Neural progenitor cell (in vitro differentiated cells): ENCODE measurements around the gene RASA4B. TPM values are rescaled to one million over a fixed set of nuclear protein-coding genes. Genes with fewer than 3 reads are reported as not detected.
"Not testable (repeated sequence)": the region's sequence is repeated elsewhere in the genome, so short reads cannot be mapped to it uniquely, and the experiment has no call there.

ENCODE experiments used
- DNase-seq: peaks from one replicate; pipeline ENCODE4 v3.0.0-alpha.2; 2016; ENCODE audit warnings: low spot score
- H2AFZ ChIP-seq: fragments of 200-600 bp; sonication (generic); replicated peaks from 2 replicates; pipeline ENCODE4 v1.6.1; 2016; ENCODE audit warnings: antibody characterized with exemption
- H3F3A ChIP-seq: fragments of 200-600 bp; sonication (generic); 2 replicates; pipeline ENCODE4 v1.6.1; 2016; ENCODE audit warnings: antibody characterized with exemption, low read depth
- H3K27ac ChIP-seq: fragments of 200-600 bp; sonication (generic); 2 replicates; pipeline ENCODE4 v1.5.1; 2016; ENCODE audit warnings: mild to moderate bottlenecking
- H3K27me3 ChIP-seq: fragments of 200-600 bp; sonication (generic); 2 replicates; pipeline ENCODE4 v1.6.1; 2016; ENCODE audit warnings: mild to moderate bottlenecking, moderate library complexity
- H3K36me3 ChIP-seq: fragments of 200-600 bp; sonication (generic); 2 replicates; pipeline ENCODE4 v1.5.1; 2016
- H3K4me1 ChIP-seq: fragments of 200-600 bp; sonication (generic); 2 replicates; pipeline ENCODE4 v1.6.1; 2016; ENCODE audit warnings: mixed run types
- H3K4me2 ChIP-seq: fragments of 200-600 bp; sonication (generic); 2 replicates; pipeline ENCODE4 v1.6.1; 2016
- H3K4me3 ChIP-seq: fragments of 200-600 bp; sonication (generic); 2 replicates; pipeline ENCODE4 v1.5.1; 2016
- H3K79me2 ChIP-seq: fragments of 200-600 bp; sonication (generic); 2 replicates; pipeline ENCODE4 v1.6.1; 2016; ENCODE audit warnings: low read depth
- H3K9ac ChIP-seq: fragments of 200-600 bp; sonication (generic); 2 replicates; pipeline ENCODE4 v1.6.1; 2016
- H3K9me3 ChIP-seq: fragments of 200-600 bp; sonication (generic); 2 replicates; pipeline ENCODE4 v1.5.1; 2016; ENCODE audit warnings: low read depth
- H4K20me1 ChIP-seq: fragments of 200-600 bp; sonication (generic); 2 replicates; pipeline ENCODE4 v1.6.1; 2016; ENCODE audit warnings: low read depth
- H3K27ac Mint-ChIP-seq: 3 replicates; pipeline ENCODE4 v1.8.0; 2021; ENCODE audit warnings: mixed read lengths
- H3K27me3 Mint-ChIP-seq: 2 replicates; pipeline ENCODE4 v1.8.0; 2022; ENCODE audit warnings: low read depth, mild to moderate bottlenecking, inconsistent platforms, moderate library complexity, mixed read lengths; ENCODE audit not compliant: insufficient read depth
- H3K36me3 Mint-ChIP-seq: 3 replicates; pipeline ENCODE4 v1.8.0; 2021; ENCODE audit warnings: mixed read lengths
- H3K4me1 Mint-ChIP-seq: 3 replicates; pipeline ENCODE4 v1.8.0; 2021; ENCODE audit warnings: mixed read lengths
- H3K4me3 Mint-ChIP-seq: 3 replicates; pipeline ENCODE4 v1.8.0; 2021; ENCODE audit warnings: mild to moderate bottlenecking, moderate library complexity, mixed read lengths
- H3K9me3 Mint-ChIP-seq: 3 replicates; pipeline ENCODE4 v1.8.0; 2020; ENCODE audit warnings: mixed read lengths
- CTCF ChIP-seq: fragments of 200-600 bp; sonication (generic); IDR thresholded peaks from 2 replicates; pipeline ENCODE4 v1.5.1; 2017; ENCODE audit warnings: antibody characterized with exemption, mild to moderate bottlenecking
- EZH2 ChIP-seq: fragments of 200-600 bp; sonication (generic); IDR thresholded peaks from 2 replicates; pipeline ENCODE4 v1.6.1; 2017; ENCODE audit warnings: antibody characterized with exemption, mild to moderate bottlenecking, moderate library complexity
- EZH2phosphoT487 ChIP-seq: fragments of 200-600 bp; sonication (generic); IDR thresholded peaks from 2 replicates; pipeline ENCODE4 v1.6.1; 2017; ENCODE audit warnings: antibody characterized with exemption
- total RNA-seq: library from RNA; depleted of rRNA; stranded (reverse); fragments of >200 nt; gene quantifications from 2 replicates; pipeline ENCODE4 v1.2.3, GENCODE V29; 2015; ENCODE audit warnings: low replicate concordance

Gene RASA4B
- total RNA-seq, 1 donor from 2014 or later: 0.99 TPM

DNA sequence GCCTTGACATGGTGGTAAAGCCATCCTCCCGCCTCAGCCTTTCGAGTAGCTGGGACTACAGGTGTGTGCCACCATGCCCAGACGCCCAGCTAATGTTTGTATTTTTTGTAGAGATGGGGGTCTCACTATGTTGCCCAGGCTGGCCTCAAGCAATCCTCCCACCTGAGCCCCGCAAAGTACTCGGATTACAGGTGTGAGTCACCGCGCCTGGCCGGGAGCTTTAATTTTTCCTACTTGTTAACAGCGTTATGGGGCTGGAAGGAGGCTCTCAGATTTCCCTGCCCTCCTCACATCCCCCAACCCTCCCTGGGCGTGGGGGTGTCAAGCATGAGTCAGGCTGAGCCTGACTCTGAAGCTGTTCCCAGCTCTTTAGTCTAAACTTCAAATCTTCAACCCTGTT is 61.2 kb downstream of the RASA4B start:
- Histone ChIP-seq H3K4me3 (no peak overlapping the region), H3K27me3 (no peaks in the 10 kb centered on the region), H4K20me1 (no peaks in the 10 kb centered on the region), H3K4me2 (no peak overlapping the region), H3K9me3 (no peaks in the 10 kb centered on the region), H3F3A (peaks cover 5% of the 10 kb centered on the region), H3K4me1 (peaks cover 7% of the 10 kb centered on the region), H3K79me2 (no peaks in the 10 kb centered on the region), H2AFZ (no peak overlapping the region), H3K27ac (no peak overlapping the region), H3K36me3 (no peaks in the 10 kb centered on the region), H3K9ac (no peak overlapping the region)
- H3K36me3 Mint-ChIP-seq: peaks cover 2% of the 10 kb centered on the region
- TF ChIP-seq EZH2phosphoT487 (no peak), CTCF (no peak), EZH2 (no peak)
- H3K4me1 Mint-ChIP-seq: peaks cover 2% of the 10 kb centered on the region
- peaks cover 2% of the 10 kb centered on the region for H3K27me3 Mint-ChIP-seq
- no peak overlapping the region for H3K27ac Mint-ChIP-seq
- no peaks in the 10 kb centered on the region for H3K9me3 Mint-ChIP-seq
- no peak for DNase-seq
- no peak overlapping the region for H3K4me3 Mint-ChIP-seq

GRCh38 chr7:102455596-102455995 is 62.0 kb downstream of the RASA4B start:
- Histone ChIP-seq H4K20me1 (no peaks in the 10 kb centered on the region), H3K4me3 (no peak overlapping the region), H3K79me2 (no peaks in the 10 kb centered on the region), H3F3A (peaks cover 8% of the 10 kb centered on the region), H3K4me1 (peaks cover 9% of the 10 kb centered on the region), H3K4me2 (no peak overlapping the region), H3K27me3 (no peaks in the 10 kb centered on the region), H3K27ac (no peak overlapping the region), H3K36me3 (no peaks in the 10 kb centered on the region), H3K9ac (no peak overlapping the region), H2AFZ (no peak overlapping the region), H3K9me3 (no peaks in the 10 kb centered on the region)
- DNase-seq: no peak
- peaks cover 2% of the 10 kb centered on the region for H3K36me3 Mint-ChIP-seq
- H3K27me3 Mint-ChIP-seq: peaks cover 2% of the 10 kb centered on the region
- peaks cover 2% of the 10 kb centered on the region for H3K4me1 Mint-ChIP-seq
- H3K27ac Mint-ChIP-seq: no peak overlapping the region
- H3K4me3 Mint-ChIP-seq: no peak overlapping the region
- TF ChIP-seq EZH2: no peak
- no peak for TF ChIP-seq CTCF
- no peak for TF ChIP-seq EZH2phosphoT487
- H3K9me3 Mint-ChIP-seq: no peaks in the 10 kb centered on the region

- not testable (repeated sequence) for H2AFZ ChIP-seq, H3K9ac ChIP-seq, H3K9me3 Mint-ChIP-seq, H3K79me2 ChIP-seq, H3K4me2 ChIP-seq, H3K27me3 ChIP-seq, H3K36me3 ChIP-seq, H3K27ac Mint-ChIP-seq, H3K36me3 Mint-ChIP-seq, H3K4me1 Mint-ChIP-seq, H3K4me3 ChIP-seq, H3K4me3 Mint-ChIP-seq, H3K27me3 Mint-ChIP-seq, DNase-seq, H4K20me1 ChIP-seq, H3K4me1 ChIP-seq, H3K9me3 ChIP-seq, H3K27ac ChIP-seq
- H3F3A ChIP-seq: peaks cover 10% of the 10 kb centered on the region
Measured at GRCh38 chr7:102454932-102455331, 62.6 kb downstream of the RASA4B start.

DNA sequence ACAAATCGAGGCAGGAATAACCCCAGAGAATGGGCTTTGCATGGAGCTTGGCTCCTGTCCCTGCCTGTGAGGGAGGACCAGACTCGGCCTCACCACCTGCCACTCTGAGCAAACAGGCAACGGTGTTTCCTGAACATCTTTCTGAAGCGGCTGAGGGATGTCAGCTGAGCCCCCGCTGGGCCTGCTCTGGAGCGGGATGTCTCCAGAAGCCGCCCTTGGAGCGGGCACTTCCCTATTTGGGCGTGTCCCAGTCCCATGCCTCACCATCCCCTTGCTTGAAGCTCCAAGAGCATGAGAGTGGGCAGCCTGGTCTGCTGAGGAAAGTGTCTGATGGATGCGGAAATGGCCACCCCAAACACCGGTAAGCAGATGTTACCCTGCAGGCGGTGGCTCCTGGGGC is 63.1 kb downstream of the RASA4B start:
- no peak overlapping the region for H3K4me3 Mint-ChIP-seq
- no peaks in the 10 kb centered on the region for H3K9me3 ChIP-seq
- no peak overlapping the region for H3K9ac ChIP-seq
- H3K79me2 ChIP-seq: no peaks in the 10 kb centered on the region
- no peak overlapping the region for H3K27ac Mint-ChIP-seq
- H3K36me3 Mint-ChIP-seq: peaks cover 2% of the 10 kb centered on the region
- no peak overlapping the region for H2AFZ ChIP-seq
- H3K27me3 ChIP-seq: no peaks in the 10 kb centered on the region
- TF ChIP-seq EZH2phosphoT487 (no peak), EZH2 (no peak), CTCF (no peak)
- H3K27ac ChIP-seq: no peak overlapping the region
- H3K4me1 ChIP-seq: peaks cover 9% of the 10 kb centered on the region
- H3F3A ChIP-seq: peaks cover 10% of the 10 kb centered on the region
- no peak for DNase-seq
- peaks cover 2% of the 10 kb centered on the region for H3K27me3 Mint-ChIP-seq
- no peaks in the 10 kb centered on the region for H4K20me1 ChIP-seq
- no peaks in the 10 kb centered on the region for H3K9me3 Mint-ChIP-seq
- H3K4me1 Mint-ChIP-seq: peaks cover 2% of the 10 kb centered on the region
- no peaks in the 10 kb centered on the region for H3K36me3 ChIP-seq
- no peak overlapping the region for H3K4me3 ChIP-seq
- H3K4me2 ChIP-seq: no peak overlapping the region
